Mammary epithelial cell (primary cell): ENCODE results near the gene KCNIP1.

Experiments
- EZH2 ChIP-seq: IDR thresholded peaks from 2 replicates; pipeline ENCODE4 v1.6.1; 2012; ENCODE audit warnings: low read length, inconsistent platforms, borderline replicate concordance
- TF ChIP-seq, protein P1 (sequence below), 2 donors: IDR thresholded peaks in 1 of 2; conservative IDR thresholded peaks in 1 of 2; 2 replicates each; pipeline ENCODE4 v1.5.1; 2011 to 2012; ENCODE audit warnings: inconsistent platforms in 2 of 2, low read length in 2 of 2, mild to moderate bottlenecking in 2 of 2, control low read depth in 1 of 2, low read depth in 1 of 2; ENCODE audit not compliant: insufficient read depth in 1 of 2; ENCODE audit errors: extremely low read depth in 1 of 2

DNA sequence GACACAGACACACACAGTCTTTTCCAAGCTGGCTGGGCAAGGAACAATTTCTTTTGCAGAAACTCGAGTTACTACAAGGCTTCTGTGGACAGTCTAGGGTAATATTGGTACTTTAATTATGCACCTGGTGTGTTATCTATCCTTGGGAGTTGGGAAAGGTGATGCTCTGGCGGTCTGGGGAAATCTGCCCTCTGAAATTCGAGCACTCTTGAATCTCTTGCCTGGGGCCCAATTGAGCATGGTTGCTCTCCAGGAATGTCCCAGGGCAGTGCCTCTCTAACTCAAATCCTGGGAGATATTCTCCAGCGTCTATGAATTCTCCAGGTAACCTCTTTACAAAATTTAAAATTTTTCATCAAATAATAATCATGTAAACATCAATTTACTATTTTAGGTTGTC, 69.3 kb downstream of the KCNIP1 start:
- TF ChIP-seq, protein P1, sequence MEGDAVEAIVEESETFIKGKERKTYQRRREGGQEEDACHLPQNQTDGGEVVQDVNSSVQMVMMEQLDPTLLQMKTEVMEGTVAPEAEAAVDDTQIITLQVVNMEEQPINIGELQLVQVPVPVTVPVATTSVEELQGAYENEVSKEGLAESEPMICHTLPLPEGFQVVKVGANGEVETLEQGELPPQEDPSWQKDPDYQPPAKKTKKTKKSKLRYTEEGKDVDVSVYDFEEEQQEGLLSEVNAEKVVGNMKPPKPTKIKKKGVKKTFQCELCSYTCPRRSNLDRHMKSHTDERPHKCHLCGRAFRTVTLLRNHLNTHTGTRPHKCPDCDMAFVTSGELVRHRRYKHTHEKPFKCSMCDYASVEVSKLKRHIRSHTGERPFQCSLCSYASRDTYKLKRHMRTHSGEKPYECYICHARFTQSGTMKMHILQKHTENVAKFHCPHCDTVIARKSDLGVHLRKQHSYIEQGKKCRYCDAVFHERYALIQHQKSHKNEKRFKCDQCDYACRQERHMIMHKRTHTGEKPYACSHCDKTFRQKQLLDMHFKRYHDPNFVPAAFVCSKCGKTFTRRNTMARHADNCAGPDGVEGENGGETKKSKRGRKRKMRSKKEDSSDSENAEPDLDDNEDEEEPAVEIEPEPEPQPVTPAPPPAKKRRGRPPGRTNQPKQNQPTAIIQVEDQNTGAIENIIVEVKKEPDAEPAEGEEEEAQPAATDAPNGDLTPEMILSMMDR (conservative IDR thresholded peaks at IDR 0.05 in 1 of 2, IDR thresholded peaks at IDR 0.05 in 1 of 2; ENCODE audit: extremely low read depth in 1 of 2, insufficient read depth in 1 of 2, low read depth in 1 of 2, low read length in 2 of 2) = no peak
- TF ChIP-seq EZH2 = no peak
